GM19395 (cell line): ENCODE results near the gene SEC14L3.

Experiments
- ATAC-seq: cut with Tn5 transposase; IDR thresholded peaks from one replicate; pipeline ENCODE4 v1.9.1; 2021; ENCODE audit warnings: mild to moderate bottlenecking, moderate library complexity; ENCODE audit not compliant: unreplicated experiment

The SEC14L3 gene

DNA sequence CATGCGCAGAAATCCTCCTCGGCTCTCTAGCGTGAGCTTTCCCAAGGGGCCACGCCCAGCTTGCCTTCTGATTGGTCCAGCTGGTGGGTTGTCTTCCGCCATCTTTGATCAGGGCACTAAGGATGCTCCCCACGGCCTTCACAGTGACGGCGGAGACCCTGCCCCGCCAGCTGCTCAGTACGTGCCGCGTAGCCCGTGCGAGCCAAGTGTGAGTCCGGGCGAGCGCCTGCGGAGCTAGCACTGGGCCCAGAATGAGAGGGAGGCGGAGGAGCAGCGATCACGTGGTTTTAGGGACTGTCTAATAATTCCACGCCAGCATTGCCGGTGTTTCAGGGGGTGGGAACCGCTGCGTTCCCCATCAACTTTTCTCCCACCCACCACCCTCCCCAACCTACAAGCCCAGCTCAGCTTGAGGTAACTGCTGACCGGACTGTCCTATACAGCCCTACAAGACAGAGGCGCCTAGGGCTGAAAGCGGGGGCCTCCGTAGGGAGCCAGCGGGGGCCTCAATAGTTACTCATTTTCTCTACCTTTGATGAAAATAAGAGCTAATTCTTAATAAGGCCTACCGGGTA lies 47.8 kb downstream of the SEC14L3 start:
- ATAC-seq, result peak; percentile 84

DNA sequence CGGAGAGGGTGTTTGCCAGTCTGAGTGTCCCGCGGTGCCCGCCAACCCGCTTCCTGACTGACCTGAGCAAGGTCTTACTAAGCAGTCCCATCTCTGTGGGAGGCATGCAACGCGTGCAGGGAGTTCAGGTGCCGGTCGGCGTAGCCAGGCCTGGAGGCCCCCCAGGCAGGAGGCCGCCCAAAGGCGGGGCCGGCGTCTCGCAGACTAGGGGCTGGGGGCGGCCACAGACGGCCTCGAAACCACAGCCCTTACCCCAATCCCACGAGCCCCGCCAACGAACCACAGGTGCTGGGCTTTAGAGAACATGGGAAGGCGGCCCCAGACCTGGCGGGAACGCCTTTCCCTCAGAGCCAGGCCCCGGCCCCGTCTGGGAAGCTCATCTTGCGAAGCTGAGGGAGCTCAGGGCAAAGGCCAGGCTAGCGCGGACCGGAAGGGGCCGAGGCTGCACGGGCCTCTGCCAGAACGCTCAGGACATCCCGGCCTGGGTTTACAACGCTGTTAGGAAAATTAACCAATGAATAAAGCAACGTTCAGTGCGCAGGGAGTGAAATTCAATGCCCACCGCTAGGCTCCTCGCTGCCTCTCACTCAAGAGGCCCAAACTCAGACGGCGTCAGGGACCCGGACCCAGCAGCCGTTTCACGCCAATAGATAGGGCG lies 48.4 kb downstream of the SEC14L3 start:
- ATAC-seq, result peak; percentile 35

DNA sequence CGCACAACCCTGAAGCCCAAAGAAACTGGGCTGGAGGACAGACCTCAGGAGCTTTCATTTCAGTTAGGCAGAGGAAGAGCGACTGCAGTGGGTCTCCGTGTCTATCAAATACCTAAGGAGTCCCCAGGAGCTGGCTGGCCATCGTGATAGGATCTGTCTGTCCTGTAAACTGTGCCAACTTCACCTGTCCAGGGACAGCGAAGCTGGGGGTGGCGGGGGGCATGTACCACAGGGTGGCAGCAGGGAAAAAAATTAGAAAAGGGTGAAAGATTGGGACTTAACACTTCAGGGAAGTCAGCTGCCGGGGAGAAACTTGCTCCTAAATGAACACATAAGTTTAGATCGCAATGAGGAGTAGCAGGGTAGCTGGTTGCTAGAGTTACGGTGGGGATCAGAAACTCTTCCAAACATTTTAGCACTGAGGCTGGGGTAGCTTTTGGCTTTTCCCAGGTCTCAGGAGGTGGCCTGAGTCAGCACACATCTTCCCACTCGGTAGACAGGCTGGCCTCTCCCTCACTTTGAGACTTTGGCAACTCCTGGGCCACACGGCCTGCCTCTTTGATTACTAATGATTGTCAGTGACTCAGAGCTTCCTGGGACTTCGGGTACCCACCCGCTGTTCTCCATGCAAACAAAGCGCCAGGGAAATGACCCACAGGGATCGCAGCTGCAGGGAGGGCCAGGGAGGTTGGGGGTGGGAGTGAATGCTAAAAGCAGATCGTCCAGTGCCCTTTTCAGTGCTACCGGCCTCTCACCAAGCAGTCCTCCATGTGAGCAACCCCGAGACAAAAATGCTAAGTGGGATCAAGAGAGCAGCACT lies 49.1 kb downstream of the SEC14L3 start:
- ATAC-seq, result no peak

DNA sequence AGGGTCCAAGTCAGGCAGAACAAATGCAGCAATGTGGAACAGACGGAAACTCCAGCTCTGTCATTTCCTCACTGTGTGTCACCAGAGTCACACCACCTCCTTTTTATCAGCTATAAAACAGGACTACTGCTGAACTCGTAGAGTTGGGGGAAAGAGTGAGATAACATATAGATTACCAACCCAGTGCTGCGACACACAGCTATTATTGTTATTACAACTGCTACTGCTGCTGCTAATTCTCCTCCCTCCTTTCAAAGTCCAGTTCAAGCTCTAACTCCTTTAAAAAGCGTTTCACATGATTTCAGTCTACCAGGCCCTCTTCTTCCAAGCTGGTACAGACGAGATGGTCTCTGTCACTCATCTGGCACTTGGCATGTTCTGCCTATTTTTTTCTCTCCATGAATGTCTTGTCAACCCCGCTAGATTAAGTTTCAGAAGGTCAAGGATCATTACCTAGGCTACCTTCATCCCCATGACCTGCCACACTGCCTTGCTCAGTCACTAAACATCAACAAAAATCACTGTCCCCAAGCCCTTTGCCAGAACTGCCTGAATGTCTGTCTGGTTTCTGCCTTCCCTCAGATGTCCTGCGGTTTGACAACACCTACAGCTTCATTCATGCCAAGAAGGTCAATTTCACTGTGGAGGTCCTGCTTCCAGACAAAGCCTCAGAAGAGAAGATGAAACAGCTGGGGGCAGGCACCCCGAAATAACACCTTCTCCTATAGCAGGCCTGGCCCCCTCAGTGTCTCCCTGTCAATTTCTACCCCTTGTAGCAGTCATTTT lies 49.9 kb downstream of the SEC14L3 start:
- ATAC-seq, result no peak

DNA sequence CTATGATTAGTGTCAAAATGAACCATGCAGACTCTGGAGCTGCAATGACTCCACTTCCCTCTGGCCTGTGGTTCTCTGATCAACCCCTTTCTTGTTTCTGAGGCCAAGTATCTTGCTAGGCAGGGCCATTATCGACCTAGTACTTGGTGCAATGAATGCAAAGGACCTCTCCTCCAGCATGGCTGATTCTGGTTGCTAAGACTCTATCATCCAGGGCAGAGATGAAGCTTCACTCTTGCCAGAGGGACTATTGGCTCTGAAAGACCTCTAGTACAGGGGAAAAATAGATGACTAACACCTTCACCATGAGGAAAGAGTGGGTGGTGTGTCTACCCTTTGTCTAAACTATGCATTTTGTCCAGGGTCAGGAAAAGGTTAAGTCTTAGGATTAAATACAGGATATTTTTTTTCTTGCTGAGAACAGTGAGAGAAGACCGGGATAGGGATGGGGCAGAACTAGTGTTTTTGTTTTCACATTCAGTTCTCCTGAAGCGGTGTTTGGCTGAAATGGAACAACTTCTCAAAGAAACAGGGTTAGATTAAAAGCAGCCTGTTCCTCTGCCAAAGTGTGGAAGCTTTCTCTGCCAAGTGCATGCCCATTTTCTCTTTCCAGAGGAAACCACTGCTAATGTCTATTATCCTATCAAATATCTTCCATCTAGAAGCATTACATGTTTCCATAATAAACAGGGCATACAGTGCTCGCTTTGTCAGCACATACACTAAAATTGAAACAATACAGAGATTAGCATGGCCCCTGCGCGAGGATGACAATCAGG lies 51.3 kb downstream of the SEC14L3 start:
- ATAC-seq, result no peak

DNA sequence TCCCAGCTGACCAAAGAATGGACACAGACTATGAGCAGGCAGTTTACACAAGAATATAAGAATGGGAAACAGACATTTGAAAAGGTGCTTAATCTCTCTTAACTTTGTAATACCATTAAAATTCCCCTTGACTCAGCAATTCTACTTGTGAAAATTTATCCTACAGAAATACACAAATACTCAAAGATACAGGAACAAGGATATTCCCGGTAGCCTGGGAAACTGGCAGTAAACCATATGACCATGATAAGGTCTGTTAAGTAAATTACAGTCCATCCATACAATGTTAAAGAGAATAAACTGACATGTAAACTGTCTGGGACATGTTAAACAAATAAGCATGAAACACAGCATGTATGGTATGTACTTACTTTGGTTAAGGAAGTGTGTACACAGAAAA lies 55.0 kb downstream of the SEC14L3 start:
- no peak for ATAC-seq

DNA sequence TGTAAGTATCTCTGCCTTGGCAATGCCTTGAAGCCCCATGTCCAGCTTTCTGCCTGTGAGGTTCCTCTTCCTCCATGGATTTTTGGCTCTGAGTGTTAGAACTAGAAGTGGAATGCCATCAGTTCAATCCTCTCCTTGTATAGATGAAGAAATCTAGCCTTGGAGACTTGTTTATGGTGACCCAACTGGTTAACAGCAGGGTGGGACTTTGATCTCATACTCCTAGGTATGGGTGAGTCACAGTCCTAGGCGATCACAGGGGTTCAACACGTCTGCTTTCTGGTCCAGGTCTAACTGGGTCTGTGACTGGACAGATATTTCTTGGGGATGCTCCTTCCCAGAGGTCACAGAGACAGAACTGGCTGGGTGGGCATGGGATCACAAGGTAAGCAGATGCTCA lies 55.4 kb downstream of the SEC14L3 start:
- no peak for ATAC-seq

DNA sequence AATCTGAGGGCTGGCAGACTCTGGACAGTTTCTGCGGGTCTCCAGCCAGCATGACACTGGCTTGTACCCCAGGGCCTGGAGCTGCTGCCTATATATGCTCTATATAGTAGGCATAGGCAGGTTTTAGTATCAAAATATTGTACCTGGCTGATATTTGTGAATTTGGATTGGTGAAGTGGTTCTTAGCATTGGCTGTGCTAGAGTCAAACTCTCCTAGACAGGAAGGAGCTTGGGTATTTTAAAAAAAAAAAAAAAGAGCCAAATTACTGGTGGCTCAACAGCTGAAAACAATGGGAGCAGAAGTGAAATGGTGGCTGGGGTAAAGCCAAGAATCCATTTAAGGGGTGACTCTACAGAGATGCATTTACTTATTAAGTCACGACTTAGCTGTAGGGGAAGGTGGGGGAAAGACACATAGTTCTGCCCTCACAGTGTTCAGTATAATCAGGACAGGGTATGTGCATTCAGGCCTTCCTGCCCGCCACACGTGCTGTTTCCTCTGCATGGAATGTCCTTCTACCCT lies 57.2 kb downstream of the SEC14L3 start:
- no peak for ATAC-seq

DNA sequence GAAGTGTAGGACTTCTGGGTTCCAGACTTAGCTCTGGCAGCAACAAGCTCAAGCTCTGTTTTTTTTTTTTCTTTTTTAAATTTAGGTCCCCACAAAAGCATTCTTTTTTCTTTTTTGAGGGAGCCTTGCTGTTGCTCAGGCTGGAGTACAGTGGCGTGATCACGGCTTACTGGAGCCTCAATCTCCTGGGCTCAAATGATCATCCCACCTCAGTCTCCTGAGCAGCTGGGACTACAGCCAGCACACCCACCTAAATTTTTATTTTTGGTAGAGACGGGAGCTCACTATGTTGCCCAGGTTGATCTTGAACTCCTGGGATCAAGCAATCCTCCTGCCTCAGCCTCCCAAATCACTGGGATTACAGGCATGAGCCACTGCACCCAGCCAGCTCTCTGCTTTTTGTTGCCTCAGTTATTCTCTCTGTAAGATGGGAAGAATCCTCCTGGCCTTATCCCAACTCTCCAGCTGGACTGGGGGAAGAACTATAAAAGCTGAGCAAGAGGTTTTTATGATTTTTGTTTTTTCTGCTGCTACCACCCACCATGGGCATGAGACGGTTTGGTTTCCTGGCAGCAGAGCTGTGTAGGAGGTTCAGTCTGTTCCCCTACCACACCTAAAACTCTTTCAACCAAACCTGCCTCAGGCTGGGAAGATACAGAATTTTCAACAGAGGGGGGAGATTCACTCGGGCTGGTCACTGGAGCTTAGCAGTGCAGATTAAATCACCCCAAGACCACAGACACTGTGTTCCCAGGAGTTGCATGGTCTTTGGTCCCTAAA lies 57.9 kb downstream of the SEC14L3 start:
- no peak for ATAC-seq

DNA sequence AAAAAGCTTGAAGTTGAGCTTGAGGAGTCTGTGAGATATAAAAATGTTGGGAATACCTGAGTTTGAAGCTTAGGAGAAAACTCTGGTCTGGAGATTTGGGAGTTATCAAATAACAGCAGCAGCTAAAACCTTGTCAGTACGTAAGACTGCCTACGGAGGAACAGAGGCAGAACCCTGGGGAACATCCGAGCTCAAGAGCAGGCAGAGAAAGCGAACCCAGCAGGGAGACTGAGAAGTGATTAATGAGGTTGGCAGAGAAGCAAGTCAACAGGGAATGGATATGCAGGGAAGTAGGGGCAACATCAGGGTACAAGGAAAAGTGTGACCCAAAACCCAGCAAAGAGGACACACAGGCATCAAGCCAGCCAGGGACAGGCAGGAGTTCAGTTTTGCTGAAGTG lies 58.8 kb downstream of the SEC14L3 start:
- ATAC-seq, result no peak

DNA sequence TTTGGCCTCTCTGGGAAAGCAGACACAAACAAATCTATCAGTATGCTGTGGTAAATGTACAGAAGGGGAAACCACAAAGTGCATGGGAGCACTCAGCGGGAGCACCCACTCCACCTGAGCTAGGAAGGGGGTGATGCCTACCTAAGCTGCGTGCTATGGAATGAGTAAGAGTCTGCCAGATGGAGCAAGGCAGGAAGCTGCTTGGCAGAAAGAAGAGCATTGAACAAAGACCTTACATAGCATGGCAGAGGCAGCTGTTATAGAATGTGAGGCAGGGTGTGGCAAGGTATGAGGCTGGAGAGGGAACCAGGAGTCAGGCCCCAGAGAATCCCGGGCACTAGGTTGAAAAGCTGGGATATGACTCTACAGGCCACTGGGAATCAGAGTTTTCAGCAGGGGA lies 60.0 kb downstream of the SEC14L3 start:
- ATAC-seq, result no peak
